Cerebellar cortex (tissue), 1 donor: ENCODE measurements around the gene RGS16.

Experiments
- DNase-seq: peaks from one replicate; pipeline ENCODE4 v3.0.0-alpha.2; 2015; ENCODE audit warnings: low spot score

The RGS16 gene

DNA sequence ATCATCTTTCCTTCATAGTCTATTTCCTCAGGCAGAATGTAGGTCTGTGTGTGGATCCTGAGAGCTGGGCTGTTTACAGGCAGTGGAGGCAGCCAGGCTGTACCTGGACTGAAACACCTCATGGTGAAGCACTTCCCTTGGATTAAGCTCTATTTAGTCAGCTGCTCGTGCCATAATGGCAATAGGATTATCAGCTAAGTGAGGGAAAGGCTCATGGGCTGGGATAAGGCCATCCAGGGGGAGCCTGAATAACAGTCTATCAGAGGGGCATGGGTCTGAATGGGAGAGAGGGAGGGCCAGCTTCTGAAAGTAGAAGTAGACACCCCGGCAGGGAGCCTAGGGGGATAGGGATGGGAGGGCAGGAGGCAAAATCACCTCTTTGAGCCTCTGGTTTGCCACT is 23.5 kb downstream of the RGS16 start:
- no peak for DNase-seq

DNA sequence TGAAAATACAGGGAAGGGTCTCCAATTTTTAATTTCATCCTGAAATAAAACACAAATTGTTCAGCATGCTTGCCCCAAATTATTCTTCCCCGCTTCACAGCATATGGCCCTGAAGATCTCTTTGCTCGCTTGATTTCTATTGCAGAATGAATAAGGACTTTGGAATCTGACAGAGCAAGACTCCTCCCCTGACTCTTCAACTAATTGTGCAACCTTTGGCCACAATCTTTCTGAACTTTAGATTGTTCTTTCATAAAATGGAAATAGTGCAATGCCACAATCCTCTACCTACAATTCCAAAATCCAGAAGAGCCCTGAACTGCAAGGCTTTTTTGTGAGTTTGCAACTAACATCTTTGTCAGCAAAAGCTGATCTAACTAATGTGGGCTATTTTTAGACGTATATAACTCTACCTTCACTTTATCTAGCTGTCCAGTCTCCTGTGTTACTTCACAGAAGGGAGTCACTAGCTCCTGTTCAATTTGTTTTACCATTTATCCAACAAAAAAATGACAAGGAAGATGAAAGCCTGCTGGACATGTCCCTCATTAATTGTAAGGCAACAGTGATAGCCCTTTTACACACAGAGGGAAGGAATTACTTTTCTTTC is 28.5 kb downstream of the RGS16 start:
- no peak for DNase-seq

DNA sequence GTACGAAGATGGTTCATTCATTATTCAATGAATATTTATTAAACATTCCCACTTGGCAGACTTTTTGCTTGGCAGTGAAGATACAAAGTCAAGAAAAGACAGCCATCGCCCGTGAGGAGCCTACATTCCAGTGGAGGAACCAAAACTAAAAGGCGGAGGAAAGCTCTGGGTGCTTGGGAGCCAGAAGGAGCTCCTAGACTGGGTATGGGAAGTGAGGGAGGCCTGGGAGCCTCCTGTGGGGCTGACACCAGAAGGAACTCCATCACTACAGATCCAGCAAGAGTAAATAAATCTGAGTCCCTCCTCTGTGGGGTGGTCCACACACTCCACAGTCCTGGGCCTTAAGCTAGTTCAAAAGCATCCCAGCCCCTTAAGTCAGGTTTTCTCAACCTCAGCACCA is 30.0 kb downstream of the RGS16 start:
- no peak for DNase-seq

DNA sequence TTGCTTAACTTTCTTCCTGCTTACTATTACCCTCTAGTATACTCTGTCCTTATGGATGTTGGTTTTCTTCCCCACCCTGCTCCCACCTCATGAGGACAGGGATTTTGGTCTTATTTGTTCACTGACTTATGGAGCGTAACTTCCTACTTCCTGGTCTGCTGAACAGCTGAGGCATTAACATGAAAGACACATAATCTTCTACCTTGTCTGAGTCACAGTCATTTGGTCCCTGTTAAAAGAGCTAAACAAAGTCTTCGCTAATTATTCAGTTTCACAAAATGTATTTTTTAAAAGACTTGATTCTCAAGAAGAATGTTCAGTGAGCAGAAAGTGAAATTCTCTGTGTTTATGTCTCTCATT is 33.6 kb downstream of the RGS16 start:
- no peak for DNase-seq

DNA sequence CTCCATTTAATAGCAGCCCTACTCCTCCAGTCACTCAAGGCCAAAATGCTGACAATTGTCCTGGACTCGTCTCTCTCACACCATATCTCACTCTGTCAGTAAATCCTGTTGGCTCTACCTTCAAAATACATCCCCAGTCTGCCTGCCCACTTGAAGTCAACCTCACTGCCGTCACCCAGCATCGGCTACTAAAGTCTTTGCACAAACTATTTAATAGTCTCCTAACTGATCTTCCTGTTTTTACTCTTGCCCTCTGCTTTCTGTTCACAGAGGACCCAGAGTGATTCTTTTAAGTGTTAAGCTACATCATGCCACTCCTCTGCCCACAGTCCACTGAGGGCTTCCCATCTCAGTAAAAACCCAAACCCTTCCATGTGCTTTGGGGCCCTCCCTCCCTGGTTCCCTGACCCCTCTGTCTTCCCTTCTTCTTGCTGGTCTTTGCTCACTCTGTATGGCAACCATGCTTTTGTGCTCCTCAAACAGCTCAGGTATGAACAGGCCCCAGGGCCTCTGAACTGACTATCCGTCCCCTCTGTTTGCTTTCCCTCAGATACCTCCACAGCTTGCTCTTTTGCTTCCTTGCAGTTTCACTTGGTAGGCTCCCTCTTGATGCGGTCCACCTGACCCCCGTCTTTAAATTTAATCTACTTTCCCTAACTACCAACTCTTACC is 34.1 kb downstream of the RGS16 start:
- no peak for DNase-seq

DNA sequence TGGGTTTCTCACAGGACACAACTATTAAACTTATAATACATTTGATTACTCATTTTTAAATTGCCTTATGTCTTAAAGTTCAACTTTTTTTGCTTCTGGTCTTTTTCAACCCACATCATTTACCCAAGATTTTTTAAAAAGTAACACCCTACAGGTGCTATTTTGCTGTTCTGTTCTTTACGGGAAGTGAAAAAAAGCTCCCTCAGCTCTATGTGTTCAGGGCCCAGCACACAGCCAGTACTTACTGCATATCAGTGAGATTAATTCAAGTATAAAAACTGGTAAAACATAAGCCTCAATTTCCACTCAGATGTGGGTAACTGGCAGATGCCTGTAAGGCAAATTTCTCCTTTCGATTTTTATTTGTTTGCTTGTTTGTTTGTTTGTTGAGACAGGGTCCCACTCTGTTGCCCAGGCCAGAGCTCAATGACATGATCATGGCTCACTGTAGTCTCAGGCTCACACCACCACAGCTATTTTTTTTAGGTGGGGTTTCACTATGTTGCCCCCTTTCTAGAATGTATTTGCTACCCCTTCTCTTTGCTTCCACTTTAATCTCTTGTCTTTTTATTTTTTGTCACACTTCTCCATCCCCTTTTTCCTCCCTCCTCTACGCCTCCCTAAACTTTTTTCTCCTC is 35.4 kb downstream of the RGS16 start:
- DNase-seq, result no peak

DNA sequence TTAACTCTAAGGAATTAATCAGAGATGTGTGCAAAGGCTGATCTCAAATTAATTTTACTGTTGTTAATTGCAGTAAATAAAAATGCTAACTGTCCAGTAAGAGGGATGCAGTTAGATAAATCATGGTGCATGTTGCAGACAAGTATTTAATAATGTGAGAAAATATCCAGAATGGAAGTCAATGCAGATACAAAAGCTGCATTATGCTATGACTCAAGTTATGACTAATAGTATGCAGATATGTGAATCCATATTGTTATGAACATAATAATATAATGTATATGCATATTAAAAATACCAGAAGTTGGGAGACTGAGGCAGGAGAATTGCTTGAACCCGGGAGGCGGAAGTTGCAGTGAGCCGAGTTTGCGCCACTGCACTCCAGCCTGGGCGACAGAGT is 36.6 kb downstream of the RGS16 start:
- DNase-seq, result no peak

DNA sequence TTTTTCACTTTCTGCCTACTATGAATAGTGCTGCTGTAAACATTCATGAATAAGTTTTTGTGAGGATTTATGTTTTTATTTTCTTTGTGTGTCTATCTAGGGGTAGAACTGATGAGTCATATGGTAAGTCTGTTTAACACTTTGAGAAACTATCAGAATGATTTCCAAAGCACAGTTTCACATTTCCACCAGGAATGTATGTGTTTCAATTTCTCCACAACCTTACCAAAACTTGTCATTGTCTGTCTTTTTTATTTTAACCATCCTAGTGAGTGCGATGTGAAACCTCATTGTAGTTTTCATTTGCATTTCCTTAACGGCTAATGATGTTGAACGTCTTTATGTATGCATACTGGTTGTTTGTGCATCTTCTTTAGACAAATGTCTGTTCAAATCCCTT is 38.7 kb downstream of the RGS16 start:
- no peak for DNase-seq

DNA sequence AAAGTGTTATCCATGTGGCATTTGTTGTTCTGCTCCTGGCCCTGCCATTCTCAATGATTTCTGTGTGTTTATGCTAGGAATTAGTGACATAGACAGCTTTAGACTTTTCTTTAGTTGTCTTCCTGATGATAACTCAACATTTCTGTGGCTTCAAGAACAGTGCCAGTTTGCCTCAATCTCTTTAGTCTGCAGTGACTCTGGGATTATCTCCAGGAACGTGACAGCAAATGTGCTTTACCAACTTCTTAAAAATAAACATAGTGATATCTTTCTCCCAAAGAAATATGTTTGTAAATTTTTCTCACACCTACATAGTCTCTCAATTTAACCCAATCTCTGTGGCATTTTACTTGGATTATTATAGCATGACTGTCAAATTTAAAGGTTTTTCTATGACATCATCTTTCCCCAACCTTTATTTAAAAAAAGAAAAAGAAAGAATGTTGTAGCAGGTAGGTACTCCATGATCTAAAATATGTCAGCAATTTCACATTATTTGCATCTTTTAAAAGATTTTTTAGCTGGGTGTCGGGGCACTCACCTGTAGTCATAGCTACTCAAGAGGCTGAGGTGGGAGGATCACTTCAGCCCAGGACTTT is 39.7 kb downstream of the RGS16 start:
- DNase-seq, result no peak

DNA sequence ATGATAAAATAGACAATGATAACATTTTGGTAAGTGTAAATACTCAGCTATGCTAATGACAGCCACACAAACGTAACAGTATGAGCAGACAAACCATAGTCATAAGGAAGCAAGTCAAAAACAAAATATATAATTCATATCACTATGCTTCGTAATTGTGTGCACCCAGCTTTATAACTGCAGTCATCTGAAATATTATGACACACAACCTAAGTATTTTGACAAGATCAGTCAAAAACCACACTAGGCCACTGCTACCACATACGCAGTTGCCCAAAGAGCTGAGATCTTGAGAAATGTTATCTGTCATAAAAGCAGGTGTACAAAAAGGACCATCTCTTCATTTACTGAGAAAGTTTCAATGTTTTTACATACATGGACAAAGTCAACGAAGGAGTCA is 41.1 kb downstream of the RGS16 start:
- no peak for DNase-seq

DNA sequence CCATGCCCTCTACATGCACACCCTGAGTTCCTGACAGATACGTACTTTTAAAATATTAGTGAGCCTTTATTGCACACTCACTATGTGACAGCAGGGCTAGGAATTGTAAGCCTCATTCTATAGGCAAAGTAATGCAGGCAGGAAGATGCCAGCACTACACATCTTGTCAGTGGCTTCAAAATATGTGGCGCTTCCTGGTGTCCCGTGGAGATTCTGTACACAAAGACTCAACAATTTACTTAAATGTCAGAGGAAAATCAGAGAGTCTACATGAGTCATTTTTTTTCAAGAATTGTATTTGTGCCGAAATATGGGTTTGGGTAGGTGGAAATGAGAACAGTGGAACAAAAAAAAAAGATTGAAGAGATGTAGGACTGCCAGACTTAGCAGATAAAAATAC is 42.7 kb downstream of the RGS16 start:
- DNase-seq, result no peak

DNA sequence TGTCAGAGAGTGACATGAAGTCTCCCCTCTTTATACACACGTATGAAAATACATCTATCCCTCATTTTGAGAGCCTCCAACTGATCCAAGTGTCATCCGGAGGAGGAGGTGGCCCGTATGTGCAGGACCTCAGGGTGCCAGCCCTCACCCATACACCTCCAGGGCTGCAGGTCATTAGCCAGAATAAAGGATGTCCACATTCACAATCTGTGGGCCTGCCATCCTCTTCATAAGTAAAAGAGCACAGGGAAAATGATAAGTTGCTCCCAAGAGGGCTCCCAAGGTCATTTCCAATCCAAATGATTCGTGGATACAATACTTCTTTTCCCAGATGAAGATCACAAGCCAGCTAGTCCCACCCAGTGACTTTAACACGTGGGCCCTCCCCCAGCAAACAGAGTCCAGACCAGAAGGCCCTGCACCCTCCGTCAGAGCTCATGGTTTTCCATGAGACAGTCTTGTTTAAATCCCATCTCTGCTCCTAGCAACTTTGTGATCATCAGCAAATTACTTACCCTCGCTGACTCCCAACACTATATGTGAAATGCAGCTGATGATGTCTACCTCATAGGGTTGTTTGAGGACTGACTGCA is 43.7 kb downstream of the RGS16 start:
- DNase-seq, result no peak

DNA sequence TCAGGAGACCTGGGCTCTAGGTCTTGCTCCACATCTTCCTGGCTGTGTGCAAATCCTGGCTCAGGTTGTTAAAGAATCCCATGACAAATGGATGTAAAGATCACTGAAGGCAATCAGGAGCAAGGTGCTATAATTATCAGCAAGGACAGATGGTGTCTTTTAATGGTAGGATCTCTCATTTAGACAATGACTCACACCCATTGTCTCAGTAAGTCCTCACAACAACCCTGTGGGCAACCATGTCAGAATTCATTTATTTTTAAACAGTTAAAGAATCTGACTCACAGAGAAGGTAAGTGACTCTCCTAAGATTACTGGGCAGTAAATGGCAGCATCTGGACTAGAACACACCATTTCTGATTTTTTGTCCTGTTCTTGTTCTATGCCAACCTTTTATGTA is 47.9 kb downstream of the RGS16 start:
- no peak for DNase-seq

DNA sequence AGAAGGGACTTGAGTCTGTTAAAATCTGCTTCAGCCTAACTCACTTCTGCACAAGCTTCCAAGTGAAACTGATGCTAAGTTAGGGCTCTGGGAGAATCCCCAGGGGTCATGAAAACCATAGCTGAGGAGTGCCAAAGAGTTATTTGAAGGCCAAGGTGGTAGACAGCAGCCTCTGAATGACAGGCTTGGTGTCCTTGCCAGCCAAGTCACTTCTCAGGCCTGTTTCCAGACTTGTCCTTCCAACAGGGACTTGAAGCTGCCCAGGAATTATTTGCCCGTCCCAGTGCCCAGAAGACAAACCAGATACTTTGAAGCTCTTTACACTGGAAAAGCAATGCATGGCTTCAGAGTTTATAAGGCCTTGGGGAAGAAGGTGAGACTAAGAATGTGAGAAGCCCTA is 48.7 kb downstream of the RGS16 start:
- DNase-seq, result no peak

DNA sequence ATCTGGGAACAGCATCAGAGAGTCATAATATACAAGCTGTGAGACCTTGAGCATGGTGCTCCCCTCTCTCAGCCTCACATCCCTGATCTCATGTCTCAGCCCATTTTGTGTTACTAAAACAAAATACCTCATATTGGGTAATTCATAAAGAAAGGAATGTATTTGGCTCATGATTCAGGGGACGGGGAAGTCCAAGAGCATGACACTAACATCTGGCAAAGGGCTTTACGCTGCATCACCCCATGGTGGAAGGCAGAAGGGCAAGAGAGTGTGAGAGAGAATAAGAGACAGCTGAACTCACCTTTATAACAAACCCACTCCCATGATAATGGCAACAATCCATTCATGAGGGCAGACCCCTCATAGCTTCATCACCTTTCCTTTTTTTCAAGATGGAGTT is 51.7 kb downstream of the RGS16 start:
- DNase-seq, result no peak

DNA sequence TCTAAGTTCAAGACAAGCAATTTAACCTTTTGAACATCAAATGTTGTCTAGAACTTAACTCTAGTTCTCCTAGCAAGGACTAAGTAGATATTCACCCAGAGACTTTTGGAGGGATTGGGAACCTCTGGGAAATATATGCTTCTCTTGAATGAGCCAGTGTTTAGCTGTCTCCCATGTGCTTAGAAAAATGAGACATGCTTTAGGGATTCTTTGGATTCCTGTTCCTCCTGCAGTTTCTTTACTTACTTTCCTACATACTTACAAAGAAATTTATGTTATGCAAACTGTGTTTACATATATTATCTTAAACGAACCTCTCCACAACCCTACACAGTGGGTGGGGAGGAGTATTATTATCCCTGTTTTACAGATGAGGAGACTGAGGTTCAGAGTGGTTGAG is 54.4 kb downstream of the RGS16 start:
- no peak for DNase-seq

DNA sequence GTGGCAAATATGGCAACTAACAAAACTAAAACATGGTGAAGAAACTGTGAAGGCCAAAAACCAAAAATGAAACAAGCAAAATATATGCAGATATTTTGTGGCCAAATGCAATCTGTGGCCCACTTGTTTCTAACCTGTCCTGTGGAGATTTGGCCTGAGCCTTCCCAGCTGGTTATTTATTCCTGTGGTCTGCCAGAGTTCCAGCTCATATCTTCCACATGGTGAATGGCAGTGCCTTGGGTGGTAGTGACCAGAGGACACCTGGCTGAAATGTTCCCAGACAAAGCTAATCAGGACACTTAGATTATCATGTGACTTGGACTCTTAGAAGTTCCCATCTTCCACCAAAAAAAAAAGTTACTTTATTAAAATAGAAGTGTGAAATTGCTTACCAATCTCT is 54.8 kb downstream of the RGS16 start:
- DNase-seq, result peak; percentile 50
